ENCODE measurements around the gene GJB4.

The GJB4 gene

DNA sequence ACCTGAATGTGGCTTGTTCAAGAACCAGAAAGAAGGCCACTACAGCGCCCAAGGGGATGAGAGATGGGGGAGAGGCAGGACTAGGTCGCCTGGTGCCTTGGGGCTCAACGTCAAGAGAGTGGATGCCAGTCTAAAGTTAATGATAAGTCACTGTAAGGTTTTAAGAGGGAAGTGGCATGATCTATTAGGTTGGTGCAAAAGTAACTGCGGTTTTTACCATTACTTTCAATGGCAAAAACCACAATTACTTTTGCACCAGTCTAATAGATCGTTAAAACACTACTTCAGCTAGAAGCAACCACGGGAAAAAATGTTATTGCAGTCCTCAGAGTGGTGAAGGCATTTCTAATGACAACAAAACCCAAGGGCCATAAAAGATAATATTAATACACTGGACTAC is 18.8 kb downstream of the GJB4 start:
- no peak overlapping the region for H3K4me3 ChIP-seq (ENCODE audit: low read length)
- no peak for DNase-seq (ENCODE audit: low read depth)
- TF ChIP-seq, protein P1, sequence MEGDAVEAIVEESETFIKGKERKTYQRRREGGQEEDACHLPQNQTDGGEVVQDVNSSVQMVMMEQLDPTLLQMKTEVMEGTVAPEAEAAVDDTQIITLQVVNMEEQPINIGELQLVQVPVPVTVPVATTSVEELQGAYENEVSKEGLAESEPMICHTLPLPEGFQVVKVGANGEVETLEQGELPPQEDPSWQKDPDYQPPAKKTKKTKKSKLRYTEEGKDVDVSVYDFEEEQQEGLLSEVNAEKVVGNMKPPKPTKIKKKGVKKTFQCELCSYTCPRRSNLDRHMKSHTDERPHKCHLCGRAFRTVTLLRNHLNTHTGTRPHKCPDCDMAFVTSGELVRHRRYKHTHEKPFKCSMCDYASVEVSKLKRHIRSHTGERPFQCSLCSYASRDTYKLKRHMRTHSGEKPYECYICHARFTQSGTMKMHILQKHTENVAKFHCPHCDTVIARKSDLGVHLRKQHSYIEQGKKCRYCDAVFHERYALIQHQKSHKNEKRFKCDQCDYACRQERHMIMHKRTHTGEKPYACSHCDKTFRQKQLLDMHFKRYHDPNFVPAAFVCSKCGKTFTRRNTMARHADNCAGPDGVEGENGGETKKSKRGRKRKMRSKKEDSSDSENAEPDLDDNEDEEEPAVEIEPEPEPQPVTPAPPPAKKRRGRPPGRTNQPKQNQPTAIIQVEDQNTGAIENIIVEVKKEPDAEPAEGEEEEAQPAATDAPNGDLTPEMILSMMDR (conservative IDR thresholded peaks at IDR 0.05; ENCODE audit: low read length) = no peak

DNA sequence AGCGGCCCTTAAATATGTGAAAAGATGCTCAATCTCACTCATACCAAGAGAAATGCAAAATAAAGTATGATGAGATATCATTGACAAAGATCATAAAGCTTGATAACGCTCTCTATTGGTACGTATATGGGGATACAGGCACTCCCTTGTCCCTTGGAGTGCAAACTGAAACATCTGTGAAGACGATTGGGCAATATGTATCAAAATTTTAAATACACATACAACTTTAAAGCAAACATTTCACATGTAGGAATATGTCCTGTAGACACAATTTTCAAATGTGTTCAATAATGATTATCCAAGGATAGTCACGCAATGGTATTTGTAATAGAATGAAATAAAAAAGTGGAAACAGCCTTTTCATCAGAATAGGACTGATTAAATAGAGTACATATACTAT is 19.5 kb downstream of the GJB4 start:
- no peak overlapping the region for H3K4me3 ChIP-seq (ENCODE audit: low read length)
- no peak for DNase-seq (ENCODE audit: low read depth)
- TF ChIP-seq, protein P1 (conservative IDR thresholded peaks at IDR 0.05; ENCODE audit: low read length) = no peak

DNA sequence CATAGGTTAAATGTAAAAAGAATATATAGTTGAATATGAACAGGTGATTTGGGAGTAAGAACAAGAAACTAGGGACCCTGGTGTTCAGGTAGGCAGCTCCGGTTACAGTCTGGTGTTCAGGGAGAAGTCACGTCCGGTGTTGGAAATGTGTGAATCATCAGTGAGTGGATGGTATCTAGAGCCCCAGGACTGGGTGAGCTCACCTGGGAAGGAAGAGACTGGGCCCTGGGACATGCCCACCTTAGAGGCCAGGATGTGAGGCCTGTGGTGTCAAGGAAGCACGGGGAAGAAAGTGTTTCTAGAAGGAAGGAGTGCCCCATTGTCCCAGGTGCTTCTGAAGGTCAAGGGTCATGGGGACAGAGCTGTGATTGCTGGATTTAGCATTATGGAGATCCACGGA is 20.0 kb downstream of the GJB4 start:
- TF ChIP-seq, protein P1 (conservative IDR thresholded peaks at IDR 0.05; ENCODE audit: low read length) = no peak
- no peak for DNase-seq (ENCODE audit: low read depth)
- H3K4me3 ChIP-seq (ENCODE audit: low read length) = no peak overlapping the region

DNA sequence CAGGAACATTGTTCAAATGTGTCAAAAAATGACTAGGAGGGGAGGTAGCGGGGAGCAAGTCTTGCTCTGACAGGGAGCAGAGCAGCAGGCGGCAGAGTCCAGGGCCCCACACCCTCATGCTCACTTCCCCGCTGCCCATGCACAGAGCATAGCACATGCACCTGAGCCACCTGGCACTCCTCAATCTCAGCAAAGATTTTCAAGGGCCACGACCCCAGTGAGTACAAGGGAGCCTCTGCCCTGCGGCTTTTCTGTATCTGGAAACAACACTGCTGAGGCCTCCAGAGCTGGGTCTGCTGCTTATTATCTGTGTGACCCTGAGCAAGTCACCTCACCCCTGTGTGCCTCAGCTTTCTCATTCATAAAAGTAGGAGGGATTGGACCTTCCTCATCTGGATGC is 20.4 kb downstream of the GJB4 start:
- no peak for DNase-seq (ENCODE audit: low read depth)
- no peak overlapping the region for H3K4me3 ChIP-seq (ENCODE audit: low read length)
- TF ChIP-seq, protein P1 (conservative IDR thresholded peaks at IDR 0.05; ENCODE audit: low read length) = no peak

DNA sequence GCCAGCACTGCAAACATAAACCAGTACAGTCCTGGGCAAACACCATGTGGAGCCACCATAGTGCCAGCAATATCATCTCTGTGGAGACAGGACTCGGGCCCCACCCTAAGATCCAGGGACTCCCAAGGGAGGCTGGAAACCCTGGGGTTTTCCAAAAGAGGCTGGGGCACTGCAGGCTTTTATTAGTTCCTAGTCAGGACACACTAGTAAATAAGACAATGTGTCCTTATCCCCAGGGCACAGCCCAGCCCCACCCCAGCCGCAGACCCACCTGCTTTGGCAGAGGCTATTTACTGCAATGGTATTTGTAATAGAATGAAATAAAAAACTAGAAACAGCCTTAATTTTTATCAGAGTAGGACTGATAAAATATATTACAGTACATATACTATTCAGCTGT is 21.0 kb downstream of the GJB4 start:
- TF ChIP-seq, protein P1 (conservative IDR thresholded peaks at IDR 0.05; ENCODE audit: low read length) = no peak
- DNase-seq (ENCODE audit: low read depth) = no peak
- no peak overlapping the region for H3K4me3 ChIP-seq (ENCODE audit: low read length)

DNA sequence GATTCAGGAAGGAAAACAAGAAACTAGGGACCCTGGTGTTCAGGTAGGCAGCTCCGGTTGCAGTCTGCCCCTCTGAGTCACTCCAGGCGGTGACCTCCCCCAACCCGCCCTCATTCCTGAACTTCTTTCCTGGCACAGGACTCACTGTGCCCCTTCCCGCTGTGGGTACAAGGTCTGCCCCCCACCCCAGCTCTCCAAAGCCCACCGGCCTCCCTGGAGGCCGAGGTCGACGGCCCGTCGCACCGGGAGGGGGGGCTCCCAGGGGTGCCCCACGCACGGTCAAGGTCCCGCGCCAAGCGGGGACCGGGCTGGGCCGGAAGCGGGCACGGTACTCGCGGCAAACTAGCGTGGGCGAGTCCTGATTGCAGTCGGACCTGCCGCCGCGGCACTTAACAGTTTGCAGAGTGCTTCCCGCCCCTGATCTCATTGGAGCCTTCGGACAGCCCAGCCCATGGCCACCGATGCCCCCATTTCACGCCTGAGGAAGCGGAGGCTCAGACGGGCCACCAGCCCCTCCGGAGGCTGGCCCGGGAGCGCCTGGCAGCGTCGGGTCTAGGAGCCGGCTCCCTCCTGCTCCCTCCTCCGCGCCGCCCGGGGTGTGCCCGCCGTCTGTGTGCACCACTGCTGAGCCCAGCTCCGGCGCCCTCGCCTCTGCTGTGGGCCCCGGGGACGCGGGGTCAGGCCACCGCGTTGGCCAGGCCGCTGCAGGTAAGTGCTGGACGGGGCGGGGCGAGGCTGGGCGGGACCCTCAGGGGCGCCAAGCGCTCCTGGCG is 21.7 kb downstream of the GJB4 start, which contains the start of gene GJB3:
Gene GJB3 (plus strand): TSS at position 144 of the 773 bp plus-strand sequence. CDS start 3,549 bp downstream, outside the sequence.
- peak within 1 kb of the TSS; percentile 15; the same call in 1 of the 2 replicates for H3K4me3 ChIP-seq (ENCODE audit: low read length)
- no peak for DNase-seq (ENCODE audit: low read depth)
- TF ChIP-seq, protein P1 (conservative IDR thresholded peaks at IDR 0.05; ENCODE audit: low read length) = no peak

DNA sequence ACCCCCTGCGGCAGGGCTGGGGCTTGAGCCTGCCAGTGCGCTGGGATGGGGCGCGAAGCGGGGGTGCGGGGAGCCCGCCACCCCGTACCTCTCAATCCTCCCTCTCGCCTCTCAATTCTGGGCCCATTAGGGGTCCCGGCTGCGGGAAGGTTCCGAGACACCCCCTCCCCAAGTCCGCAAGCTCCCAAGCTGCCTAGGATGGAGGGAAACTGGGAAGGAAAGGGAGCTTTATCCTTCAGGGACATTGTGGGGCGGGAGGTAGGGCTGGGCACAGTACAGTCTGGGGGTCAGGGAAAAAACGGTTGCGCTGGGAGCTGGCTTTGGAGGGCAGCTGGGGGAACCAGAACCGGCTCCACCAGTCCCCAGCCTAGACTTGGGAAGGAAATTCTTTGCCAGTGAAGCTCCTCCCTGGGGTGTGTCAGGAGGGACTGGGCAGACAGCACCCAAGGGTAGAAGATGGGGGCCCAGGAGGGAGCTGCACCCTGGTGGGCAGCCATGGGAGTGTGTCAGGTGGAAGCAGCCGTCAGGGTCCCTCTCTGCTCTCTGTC is 22.4 kb downstream of the GJB4 start:
- no peak overlapping the region for H3K4me3 ChIP-seq (ENCODE audit: low read length)
- TF ChIP-seq, protein P1 (conservative IDR thresholded peaks at IDR 0.05; ENCODE audit: low read length) = no peak
- no peak for DNase-seq (ENCODE audit: low read depth)

Measured in AG10803 (cell line).